Measurements from ENCODE around the gene SPTLC1.

The SPTLC1 gene

GRCh38 chr9:92100237-92100911 is 14.8 kb downstream of the SPTLC1 start:
- no peak for TF ChIP-seq CTCF (IDR thresholded peaks at IDR 0.05; ENCODE audit: low read depth, low read length)
- H3K9me3 ChIP-seq (ENCODE audit: severe bottlenecking), result no peaks in the 10 kb centered on the region
- H3K27ac ChIP-seq, result no peak overlapping the region
- no peak overlapping the region for H3K4me3 ChIP-seq (ENCODE audit: low read depth, low read length)
- no peaks in the 10 kb centered on the region for H3K27me3 ChIP-seq (ENCODE audit: insufficient read depth, low read depth, severe bottlenecking)
- no peak for DNase-seq
- no peaks in the 10 kb centered on the region for H3K36me3 ChIP-seq

GRCh38 chr9:92098638-92099037 is 16.6 kb downstream of the SPTLC1 start:
- no peak overlapping the region for H3K4me3 ChIP-seq (ENCODE audit: low read depth, low read length)
- no peaks in the 10 kb centered on the region for H3K27me3 ChIP-seq (ENCODE audit: insufficient read depth, low read depth, severe bottlenecking)
- H3K36me3 ChIP-seq, result no peaks in the 10 kb centered on the region
- H3K9me3 ChIP-seq (ENCODE audit: severe bottlenecking), result no peaks in the 10 kb centered on the region
- DNase-seq, result no peak
- no peak for TF ChIP-seq CTCF (IDR thresholded peaks at IDR 0.05; ENCODE audit: low read depth, low read length)
- no peak overlapping the region for H3K27ac ChIP-seq

GRCh38 chr9:92097997-92098482 is 17.2 kb downstream of the SPTLC1 start:
- H3K27ac ChIP-seq, result no peak overlapping the region
- H3K27me3 ChIP-seq (ENCODE audit: insufficient read depth, low read depth, severe bottlenecking), result no peaks in the 10 kb centered on the region
- H3K9me3 ChIP-seq (ENCODE audit: severe bottlenecking), result no peaks in the 10 kb centered on the region
- no peak for DNase-seq
- no peak for TF ChIP-seq CTCF (IDR thresholded peaks at IDR 0.05; ENCODE audit: low read depth, low read length)
- H3K4me3 ChIP-seq (ENCODE audit: low read depth, low read length), result no peak overlapping the region
- H3K36me3 ChIP-seq, result no peaks in the 10 kb centered on the region

- Histone ChIP-seq H3K27me3 (ENCODE audit: insufficient read depth, low read depth, severe bottlenecking) (no peaks in the 10 kb centered on the region), H3K4me3 (ENCODE audit: low read depth, low read length) (no peak overlapping the region), H3K27ac (no peak overlapping the region), H3K9me3 (ENCODE audit: severe bottlenecking) (no peaks in the 10 kb centered on the region), H3K36me3 (no peaks in the 10 kb centered on the region)
- no peak for DNase-seq
- no peak for TF ChIP-seq CTCF (IDR thresholded peaks at IDR 0.05; ENCODE audit: low read depth, low read length)
These were observed 20.0 kb downstream of the SPTLC1 start for GRCh38 chr9:92095236-92095635.

- no peak for DNase-seq
- Histone ChIP-seq H3K36me3 (no peaks in the 10 kb centered on the region), H3K27ac (no peak overlapping the region), H3K4me3 (ENCODE audit: low read depth, low read length) (no peak overlapping the region), H3K27me3 (ENCODE audit: insufficient read depth, low read depth, severe bottlenecking) (no peaks in the 10 kb centered on the region), H3K9me3 (ENCODE audit: severe bottlenecking) (no peaks in the 10 kb centered on the region)
- no peak for TF ChIP-seq CTCF (IDR thresholded peaks at IDR 0.05; ENCODE audit: low read depth, low read length)
These were observed 20.6 kb downstream of the SPTLC1 start for GRCh38 chr9:92094655-92095054.

GRCh38 chr9:92077888-92078287 is 37.3 kb downstream of the SPTLC1 start:
- Histone ChIP-seq H3K27me3 (ENCODE audit: insufficient read depth, low read depth, severe bottlenecking) (no peaks in the 10 kb centered on the region), H3K36me3 (peaks cover 16% of the 10 kb centered on the region), H3K4me3 (ENCODE audit: low read depth, low read length) (no peak overlapping the region)

More at GRCh38 chr9:92077888-92078287, 37.3 kb downstream of the SPTLC1 start:
- Histone ChIP-seq H3K27ac (no peak overlapping the region), H3K9me3 (ENCODE audit: severe bottlenecking) (no peaks in the 10 kb centered on the region)
- DNase-seq, result no peak
- no peak for TF ChIP-seq CTCF (IDR thresholded peaks at IDR 0.05; ENCODE audit: low read depth, low read length)
